Stimulated activated CD8-positive, alpha-beta memory T cell treated with anti-CD3 and anti-CD28 coated beads, Interleukin-2, amount 100 ng/mL, for 1 hour (primary cell): ENCODE results near the gene PLA2G2C.
A peak's percentile ranks its signal among the peaks of the same experiment; 100 is the strongest.
"Not testable (repeated sequence)": the region's sequence is repeated elsewhere in the genome, so short reads cannot be mapped to it uniquely, and the experiment has no call there.

Source experiments
- DNase-seq, 2 donors: peaks; one replicate each; pipeline ENCODE4 v3.0.0-alpha.2; 2020; ENCODE audit warnings: low read depth in 2 of 2

PLA2G2C gene

DNA sequence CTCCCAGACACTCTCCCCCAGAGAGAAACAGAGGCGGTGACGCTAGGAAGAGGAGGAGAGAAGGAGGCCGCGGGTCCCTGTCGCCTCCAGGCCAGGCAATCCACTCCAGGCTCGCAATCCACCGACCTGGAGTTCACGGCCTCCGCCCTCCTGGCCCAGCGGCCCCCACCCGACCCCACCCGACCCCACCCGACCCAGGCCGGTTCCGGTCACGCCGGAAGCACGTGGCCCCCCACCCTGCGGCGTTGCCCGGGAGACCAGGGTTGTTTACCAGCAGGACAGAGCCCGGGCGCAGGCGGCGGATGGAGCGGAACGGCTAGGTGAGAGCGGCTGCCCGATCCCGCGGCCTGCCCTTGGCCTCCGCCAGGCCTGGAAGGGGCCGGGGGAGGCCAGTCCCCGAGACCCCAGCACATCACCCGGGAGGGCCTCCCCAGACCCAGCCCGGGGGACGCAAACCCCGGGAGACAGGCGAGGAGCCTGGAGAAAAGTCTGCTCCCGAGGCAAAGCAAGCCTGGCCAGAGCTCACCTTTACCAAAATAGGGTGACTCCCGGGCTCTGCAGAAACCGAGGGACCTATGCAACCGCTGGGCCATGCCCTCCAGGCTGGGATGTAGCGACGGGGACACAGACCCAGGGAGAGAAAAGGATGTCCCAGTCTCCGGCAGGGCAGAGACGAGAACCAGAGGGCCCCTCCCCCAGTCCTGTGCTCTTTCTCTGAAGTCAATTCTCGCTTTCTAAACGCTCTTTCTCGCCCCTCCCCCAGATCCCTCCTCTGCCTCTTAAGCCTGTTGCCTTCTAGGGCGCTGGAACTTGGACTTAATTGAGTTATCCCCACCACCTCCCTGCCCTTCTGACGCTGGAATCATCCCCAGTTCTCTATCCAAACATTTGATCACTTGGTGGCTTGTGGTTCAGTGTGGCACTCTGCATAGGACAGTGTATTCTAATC lies at the start of gene PLA2G2C, which contains the start of gene UBXN10:
PLA2G2C (minus strand) TSS at position 685 of the 949 bp plus-strand sequence. CDS start 9,155 bp downstream, outside the sequence.
UBXN10 (plus strand) TSS at position 263 of the 949 bp plus-strand sequence. CDS start 4,466 bp downstream, outside the sequence.
- no peak for DNase-seq

DNA sequence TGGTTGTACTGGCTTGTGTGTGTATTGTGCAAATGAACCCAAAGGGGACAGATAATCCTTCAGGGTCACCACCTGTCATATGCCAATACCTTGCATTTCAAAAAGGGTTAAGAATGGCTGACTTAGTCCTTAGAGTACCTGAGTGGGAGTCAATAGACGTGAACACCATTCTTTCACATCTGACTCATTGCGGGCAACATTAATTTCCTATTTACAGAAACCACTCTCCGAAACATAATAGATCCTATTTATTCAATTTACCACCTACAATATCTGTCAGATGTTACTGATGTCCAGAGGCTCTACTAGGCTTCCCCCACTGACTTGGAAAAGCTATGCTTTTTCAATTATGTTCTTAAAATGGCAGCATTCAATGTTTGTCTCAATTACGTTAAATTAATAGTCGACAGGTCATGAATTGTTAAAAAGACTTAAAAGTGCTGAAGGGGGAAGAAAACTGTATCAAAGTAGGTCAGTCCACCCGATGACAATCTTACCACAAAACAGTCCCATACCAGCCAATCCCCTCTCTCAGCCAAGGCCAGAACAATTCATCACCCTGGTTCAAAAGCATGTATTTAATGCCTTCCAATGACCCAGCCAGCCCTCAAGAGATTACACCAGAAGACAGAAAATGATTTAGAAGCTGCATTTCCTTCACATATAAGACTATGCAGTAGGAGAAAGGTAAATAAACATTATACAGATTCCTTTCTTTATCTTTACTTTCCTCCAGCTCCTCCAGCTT lies 48.6 kb upstream of the PLA2G2C start:
- DNase-seq = no peak

DNA sequence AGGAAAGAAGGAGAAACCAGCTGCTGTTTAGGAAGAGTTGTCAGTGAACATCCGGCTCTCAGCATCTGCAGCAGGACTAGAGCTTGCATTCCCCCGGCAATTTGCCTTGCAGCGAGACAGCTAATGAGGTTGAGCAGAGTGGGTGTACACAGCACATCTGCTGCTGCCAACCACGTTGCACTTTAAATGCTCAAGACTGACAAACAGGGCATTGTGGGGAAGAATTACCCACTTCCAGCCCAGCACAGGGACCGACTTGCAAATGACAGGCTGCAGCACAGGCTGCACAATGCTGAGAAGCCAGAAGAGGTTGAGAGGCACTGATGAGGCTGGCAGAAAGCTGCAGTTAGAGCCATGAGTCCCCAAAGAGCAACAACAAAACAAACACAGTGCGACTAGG lies 47.5 kb upstream of the PLA2G2C start:
- DNase-seq = no peak

DNA sequence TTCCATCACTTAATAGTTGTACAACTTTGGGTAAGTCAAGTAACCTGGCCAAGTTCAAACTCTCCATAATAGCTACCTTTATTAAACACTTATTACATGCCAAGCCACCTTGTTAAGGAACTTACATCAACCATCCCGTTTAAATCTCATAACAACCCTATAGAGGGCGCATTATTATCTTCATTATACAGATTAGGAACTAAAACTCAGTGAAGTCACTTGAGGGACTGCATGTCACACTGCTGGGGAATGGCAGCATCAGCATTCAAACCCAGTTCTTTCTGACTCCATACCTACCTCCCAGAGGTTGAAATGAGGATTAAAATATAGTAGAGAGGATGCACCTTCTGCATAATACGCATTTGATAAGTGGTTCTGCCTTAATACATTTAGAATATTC lies 47.1 kb upstream of the PLA2G2C start:
- DNase-seq = no peak

DNA sequence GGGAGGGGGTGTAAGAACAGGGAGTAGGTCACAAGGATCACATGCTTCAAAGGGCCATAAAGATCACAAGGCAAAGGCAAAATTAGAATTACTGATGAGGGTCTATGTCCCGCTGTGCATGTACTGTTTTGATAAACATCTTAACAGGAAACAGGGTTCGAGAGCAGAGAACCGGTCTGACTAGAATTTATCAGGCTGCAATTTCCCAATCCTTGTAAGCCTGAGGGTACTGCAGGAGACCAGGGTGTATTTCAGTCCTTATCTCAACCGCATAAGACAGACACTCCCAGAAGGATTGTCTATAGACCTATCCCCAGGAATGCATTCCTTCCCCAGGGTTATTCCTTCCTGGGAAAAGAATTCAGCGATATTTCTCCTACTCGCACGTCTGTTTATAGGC lies 46.2 kb upstream of the PLA2G2C start:
- not testable (repeated sequence) for DNase-seq

- DNase-seq = no peak
Measured at GRCh38 chr1:20229171-20229570, 42.9 kb upstream of the PLA2G2C start.

GRCh38 chr1:20228314-20228825 lies 42.1 kb upstream of the PLA2G2C start:
- DNase-seq = no peak

DNA sequence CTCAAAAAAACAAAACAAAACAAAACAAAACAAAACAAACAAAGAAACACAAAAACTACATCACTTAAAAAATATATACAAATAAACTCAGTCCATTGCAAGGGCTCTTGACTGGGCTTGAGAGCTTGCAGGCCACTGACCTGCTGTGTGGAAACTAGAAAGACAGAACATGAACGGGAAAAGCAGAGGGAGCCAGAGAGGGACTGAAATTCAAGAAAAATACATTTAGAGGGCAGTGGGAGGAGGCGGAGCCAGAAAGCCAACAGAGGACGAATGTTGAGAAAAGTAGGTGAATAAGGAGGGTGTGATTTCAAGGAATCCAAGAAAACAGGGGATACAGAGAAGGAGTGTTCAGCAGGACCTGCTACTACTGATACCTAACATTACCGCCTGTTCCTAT lies 41.4 kb upstream of the PLA2G2C start:
- DNase-seq = no peak

DNA sequence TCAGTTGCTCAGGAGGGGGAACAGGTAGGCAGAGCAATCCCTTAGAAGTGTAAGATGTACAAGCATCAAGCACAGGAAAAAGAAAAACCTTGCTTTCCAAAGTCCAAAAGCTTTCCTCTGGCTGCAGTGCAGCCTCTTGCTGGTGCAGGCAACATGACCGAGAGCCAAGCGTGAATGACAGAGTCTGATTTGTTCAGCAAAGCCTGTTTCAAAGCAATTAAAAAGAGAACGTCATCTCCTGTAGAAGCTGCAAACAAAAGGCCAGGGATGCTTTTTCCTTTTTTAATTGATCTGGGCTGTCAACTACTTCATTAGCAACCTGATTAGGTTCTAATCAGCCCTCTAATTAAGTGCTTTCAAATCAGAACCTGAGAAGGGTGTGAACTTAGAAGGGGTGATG lies 38.2 kb upstream of the PLA2G2C start:
- DNase-seq = no peak

- DNase-seq = no peak
Measured at GRCh38 chr1:20223551-20224419, 37.5 kb upstream of the PLA2G2C start.

GRCh38 chr1:20223106-20223505 lies 36.8 kb upstream of the PLA2G2C start:
- no peak for DNase-seq

GRCh38 chr1:20220036-20220435 lies 33.7 kb upstream of the PLA2G2C start:
- DNase-seq = no peak

DNA sequence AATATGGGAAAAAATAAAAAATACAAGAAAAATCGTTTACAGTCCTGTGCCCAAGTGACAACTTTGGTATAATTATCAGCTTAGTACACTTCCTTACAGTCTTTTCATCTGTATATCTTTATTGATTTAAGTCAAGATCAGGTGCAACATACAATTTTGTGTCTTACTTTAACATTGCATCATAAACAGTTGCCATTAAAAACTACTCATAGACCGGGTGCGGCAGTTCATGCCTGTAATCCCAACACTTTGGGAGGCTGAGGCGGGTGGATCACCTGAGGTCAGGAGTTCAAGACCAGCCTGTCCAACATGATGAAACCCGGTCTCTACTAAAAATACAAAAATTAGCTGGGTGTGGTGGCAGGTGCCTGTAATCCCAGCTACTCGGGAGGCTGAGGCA lies 32.7 kb upstream of the PLA2G2C start:
- not testable (repeated sequence) for DNase-seq

GRCh38 chr1:20216574-20216973 lies 30.3 kb upstream of the PLA2G2C start:
- no peak for DNase-seq

GRCh38 chr1:20215716-20216115 lies 29.4 kb upstream of the PLA2G2C start:
- DNase-seq = no peak

DNA sequence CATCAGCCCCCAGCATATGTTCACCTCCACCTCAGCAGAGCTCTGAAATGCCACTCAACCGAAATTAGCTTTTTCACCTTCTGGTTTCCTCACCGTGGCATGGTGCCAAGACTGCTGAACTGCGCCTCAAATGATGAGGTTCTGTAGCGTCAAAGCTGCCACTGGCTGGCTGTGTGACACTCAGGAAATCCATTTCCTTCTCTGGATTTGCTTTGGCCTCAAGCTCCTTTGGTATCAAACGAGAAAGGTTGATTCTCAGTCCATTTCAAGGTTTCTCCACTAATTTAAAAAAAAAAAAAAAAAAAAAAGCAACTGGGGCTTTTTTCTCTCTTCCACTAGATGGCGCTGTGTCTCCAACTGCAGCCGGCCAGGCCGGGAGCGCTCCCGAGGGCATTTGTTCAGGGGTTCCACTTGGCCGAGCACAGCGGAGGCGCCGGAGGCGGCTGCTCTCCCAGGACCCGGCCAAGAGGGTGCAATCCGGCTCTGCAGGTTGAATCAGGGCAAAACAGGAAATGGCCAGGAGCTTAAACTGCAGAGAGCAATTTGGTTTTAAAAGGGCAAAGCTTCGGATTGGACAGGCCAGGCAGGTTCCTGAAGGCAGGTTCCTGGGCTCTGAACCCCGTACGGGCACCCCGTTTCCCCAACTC lies 26.5 kb upstream of the PLA2G2C start:
- peak; percentile 16 to 28 for DNase-seq

GRCh38 chr1:20212085-20212684 lies 25.9 kb upstream of the PLA2G2C start:
- DNase-seq = no peak

- no peak for DNase-seq
Measured at GRCh38 chr1:20211511-20211931, 25.2 kb upstream of the PLA2G2C start.

DNA sequence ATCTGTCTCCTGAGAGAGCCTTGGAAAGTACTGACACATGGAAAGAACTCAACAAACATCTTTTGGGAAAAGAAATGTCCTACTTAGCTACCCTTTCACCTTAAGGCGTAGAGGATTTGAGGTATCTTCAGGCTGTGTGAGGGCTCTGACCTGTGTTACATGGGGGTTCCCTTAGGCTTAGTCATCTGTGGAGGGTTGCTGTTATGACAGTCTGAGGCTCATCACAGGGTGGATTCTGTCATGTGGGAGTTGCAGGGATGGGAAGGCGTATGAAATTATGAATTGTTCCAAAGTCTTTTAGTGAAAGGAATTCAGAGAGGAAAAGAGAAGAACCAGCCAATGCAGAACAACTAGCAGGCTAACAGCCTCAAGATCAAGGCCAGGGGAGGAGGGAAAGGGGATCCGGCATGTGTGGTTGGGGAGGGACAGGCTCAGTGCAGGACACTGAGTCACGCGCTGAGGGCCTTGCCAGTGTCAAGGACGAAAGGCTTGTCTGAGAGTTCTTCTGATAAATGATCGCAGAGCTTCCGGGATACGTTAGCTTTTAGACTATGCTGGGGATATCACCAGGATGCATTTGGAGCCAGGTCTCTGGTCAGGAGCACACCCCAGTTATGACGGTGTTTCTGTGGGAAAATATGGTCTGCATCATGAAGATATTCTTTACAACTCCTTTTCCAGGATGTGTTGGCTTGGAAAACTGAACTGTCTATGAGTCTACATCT lies 24.6 kb upstream of the PLA2G2C start:
- DNase-seq = no peak

GRCh38 chr1:20209471-20209870 lies 23.2 kb upstream of the PLA2G2C start:
- no peak for DNase-seq
